ENCODE measurements around the gene ACAD11. TPM values are rescaled to one million over a fixed set of nuclear protein-coding genes. Genes with fewer than 3 reads are reported as not detected.
A peak's percentile ranks its signal among the peaks of the same experiment; 100 is the strongest.

Gene ACAD11
- total and polyA plus RNA-seq, 9 of the 15 experiments (the other 6 are each of a cell fraction or from before 2014, with no cell fraction given) = 1.3 to 8.4 (median 4.0) TPM

GRCh38 chr3:132535575-132536441 lies 123.8 kb downstream of the ACAD11 start (continued):
- TF ChIP-seq MGA (IDR thresholded peaks at IDR 0.05) (peak; percentile 29; the same call in 1 of the 2 replicates), KLF10 (CRISPR knock-in tag; IDR thresholded peaks at IDR 0.05) (no peak), ZFX (CRISPR knock-in tag; IDR thresholded peaks at IDR 0.05) (peak; percentile 44; the same call in 1 of the 2 replicates)
